Stimulated activated CD8-positive, alpha-beta memory T cell treated with anti-CD3 and anti-CD28 coated beads, Interleukin-12 subunit alpha, Interleukin-12 subunit beta, amount 100 ng/mL, for 1 hour (primary cell): ENCODE data around the gene ZNF366.

Source experiments
- DNase-seq: peaks from one replicate; pipeline ENCODE4 v3.0.0-alpha.2; 2020; ENCODE audit warnings: low read depth

Gene ZNF366, protein sequence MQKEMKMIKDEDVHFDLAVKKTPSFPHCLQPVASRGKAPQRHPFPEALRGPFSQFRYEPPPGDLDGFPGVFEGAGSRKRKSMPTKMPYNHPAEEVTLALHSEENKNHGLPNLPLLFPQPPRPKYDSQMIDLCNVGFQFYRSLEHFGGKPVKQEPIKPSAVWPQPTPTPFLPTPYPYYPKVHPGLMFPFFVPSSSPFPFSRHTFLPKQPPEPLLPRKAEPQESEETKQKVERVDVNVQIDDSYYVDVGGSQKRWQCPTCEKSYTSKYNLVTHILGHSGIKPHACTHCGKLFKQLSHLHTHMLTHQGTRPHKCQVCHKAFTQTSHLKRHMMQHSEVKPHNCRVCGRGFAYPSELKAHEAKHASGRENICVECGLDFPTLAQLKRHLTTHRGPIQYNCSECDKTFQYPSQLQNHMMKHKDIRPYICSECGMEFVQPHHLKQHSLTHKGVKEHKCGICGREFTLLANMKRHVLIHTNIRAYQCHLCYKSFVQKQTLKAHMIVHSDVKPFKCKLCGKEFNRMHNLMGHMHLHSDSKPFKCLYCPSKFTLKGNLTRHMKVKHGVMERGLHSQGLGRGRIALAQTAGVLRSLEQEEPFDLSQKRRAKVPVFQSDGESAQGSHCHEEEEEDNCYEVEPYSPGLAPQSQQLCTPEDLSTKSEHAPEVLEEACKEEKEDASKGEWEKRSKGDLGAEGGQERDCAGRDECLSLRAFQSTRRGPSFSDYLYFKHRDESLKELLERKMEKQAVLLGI

GRCh38 chr5:72507231-72507906 is at the start of gene ZNF366:
ZNF366 (minus strand) TSS chr5:72507410; CDS start chr5:72461496, 45,914 bp downstream.
- no peak for DNase-seq

- DNase-seq, result no peak
Measured at GRCh38 chr5:72556351-72557166, 49.3 kb upstream of the ZNF366 start.

- DNase-seq, result no peak
Measured at GRCh38 chr5:72555871-72556270, 48.7 kb upstream of the ZNF366 start.

- no peak for DNase-seq
Measured at GRCh38 chr5:72554897-72555296, 47.7 kb upstream of the ZNF366 start.

DNA sequence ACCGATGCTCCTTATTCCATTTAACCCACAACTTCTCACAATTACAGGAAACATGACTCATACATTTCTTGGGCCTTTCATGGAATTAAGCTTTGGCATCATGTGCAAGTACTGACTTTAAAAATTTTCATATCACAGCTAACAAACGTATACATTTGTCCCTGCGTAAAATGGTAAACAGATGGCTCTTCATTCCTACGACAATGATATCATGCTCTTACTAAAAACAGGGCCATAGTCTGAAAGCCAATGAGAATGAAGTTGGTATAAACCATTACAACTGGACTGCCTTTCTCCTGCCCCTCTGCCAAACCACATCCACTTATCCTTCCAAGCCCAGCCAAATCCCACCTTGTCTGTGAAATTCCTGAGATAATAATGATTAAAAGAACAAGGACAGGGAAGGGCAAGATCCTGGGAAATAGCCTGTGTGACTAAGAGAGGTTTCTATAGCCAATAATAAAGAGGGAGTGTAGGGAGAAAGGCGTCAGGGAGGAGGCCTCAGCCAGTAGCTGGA is 44.9 kb upstream of the ZNF366 start:
- no peak for DNase-seq

DNA sequence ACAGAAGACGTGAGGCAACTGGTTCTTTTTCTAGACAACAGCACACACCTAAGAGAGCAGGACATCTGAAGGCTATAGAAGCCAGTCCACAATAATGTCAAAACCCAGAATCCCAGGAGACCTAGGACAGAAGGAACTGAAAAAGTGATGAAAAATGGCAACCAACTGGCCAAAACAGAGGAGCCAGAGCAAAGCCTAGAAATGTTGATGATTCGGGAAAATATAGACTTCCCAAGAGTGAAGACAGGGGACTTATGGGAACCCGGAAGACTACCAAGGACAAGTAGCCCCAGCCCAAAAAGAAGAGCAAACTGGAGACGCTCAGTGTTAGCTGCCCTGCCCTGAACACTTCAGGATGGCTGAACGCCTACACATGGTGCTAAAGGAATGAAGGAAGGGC is 43.4 kb upstream of the ZNF366 start:
- no peak for DNase-seq

- no peak for DNase-seq
Measured at GRCh38 chr5:72543811-72544210, 36.6 kb upstream of the ZNF366 start.

DNA sequence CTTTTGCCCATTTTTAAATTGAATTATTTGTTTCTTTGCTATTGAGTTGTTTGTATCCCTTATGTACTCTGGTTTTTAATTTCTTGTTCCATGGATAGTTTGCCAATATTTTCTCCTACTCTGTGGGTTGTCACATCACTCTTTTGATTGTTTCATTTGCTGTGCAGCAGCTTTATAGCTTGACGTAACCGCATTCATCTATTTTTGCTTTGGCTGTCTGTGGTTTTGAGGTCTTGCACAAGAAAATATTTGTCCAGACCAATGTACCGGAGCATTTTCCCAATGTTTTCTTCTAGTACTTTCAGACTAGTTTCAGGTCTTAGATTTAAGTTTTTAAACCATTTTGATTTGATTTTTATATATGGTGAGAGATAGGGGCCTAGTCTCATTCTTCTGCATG is 36.2 kb upstream of the ZNF366 start:
- no peak for DNase-seq

- DNase-seq, result no peak
Measured at GRCh38 chr5:72542695-72543094, 35.5 kb upstream of the ZNF366 start.

- no peak for DNase-seq
Measured at GRCh38 chr5:72541501-72542225, 34.5 kb upstream of the ZNF366 start.

DNA sequence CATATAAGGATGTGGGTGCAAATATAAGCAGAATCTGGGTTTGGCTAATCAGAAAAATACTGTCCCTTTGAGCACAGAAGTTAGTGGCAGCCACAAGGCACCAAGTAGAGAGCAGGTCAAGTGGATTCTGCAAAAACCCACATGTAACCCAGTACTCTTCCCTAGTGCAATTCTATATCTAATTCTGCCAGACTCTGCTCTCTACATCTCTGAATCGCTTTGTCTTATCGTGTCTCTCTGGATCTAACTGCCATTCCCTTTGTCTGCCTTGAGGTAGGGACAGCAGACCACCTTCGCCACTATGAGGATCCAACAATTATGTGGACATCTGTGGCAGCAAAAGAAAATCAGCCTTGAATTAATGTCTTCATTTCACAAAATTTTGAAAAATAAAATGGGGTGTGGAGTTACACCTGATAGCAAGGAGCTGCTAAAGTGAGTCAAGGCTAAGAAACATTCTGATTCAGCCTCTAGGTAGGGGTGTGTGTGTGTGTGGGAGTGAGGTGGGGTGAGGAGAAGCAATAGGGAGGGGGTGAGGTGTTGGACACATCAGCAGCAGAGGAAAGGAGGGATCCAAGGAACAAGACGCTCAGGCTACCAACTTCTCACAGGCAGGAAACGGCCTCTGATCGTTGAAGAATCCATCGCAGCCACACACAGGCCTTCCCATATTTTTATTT is 33.7 kb upstream of the ZNF366 start:
- DNase-seq, result no peak

GRCh38 chr5:72539726-72540125 is 32.5 kb upstream of the ZNF366 start:
- no peak for DNase-seq

DNA sequence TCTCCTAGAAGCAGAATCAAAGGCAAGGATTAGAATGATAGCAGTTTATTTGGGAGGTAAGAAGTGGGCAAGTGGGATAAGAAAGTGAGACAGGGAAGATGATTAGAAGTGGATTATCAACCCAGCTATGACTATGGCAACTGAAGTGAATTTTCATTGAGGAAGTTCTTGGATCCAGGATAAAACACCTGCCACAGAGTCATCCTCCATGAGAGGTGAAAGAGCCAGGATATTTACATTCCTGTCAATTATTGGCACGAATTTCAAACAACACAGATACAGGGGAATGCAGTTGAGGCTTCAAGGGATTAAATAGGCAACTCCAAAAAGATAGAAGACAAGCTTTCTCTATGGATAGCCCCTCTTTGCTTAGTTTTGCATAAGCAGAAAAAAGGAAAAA is 31.8 kb upstream of the ZNF366 start:
- no peak for DNase-seq

GRCh38 chr5:72537166-72537565 is 30.0 kb upstream of the ZNF366 start:
- no peak for DNase-seq

GRCh38 chr5:72531496-72532190 is 24.4 kb upstream of the ZNF366 start:
- DNase-seq, result no peak

DNA sequence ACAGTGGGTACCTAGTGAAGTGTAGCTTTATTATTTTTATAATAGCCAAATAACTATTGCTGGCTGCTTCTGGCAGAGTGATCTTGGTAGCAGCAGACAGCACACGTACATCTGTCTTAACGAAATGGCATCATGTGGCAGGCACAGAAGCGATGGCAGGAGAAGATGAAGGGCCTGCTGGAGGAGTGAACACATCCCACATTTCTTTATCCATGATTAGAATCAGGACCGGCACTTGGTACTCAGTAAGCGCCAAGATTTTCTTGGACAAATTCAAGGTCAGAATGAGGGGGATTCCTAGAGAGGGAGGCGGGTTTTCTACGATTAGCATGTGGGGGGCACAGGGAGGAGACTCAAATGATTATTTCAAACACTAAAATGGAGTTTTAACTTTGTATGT is 23.0 kb upstream of the ZNF366 start:
- DNase-seq, result no peak

GRCh38 chr5:72529383-72529782 is 22.2 kb upstream of the ZNF366 start:
- DNase-seq, result no peak

GRCh38 chr5:72525816-72526215 is 18.6 kb upstream of the ZNF366 start:
- DNase-seq, result no peak

DNA sequence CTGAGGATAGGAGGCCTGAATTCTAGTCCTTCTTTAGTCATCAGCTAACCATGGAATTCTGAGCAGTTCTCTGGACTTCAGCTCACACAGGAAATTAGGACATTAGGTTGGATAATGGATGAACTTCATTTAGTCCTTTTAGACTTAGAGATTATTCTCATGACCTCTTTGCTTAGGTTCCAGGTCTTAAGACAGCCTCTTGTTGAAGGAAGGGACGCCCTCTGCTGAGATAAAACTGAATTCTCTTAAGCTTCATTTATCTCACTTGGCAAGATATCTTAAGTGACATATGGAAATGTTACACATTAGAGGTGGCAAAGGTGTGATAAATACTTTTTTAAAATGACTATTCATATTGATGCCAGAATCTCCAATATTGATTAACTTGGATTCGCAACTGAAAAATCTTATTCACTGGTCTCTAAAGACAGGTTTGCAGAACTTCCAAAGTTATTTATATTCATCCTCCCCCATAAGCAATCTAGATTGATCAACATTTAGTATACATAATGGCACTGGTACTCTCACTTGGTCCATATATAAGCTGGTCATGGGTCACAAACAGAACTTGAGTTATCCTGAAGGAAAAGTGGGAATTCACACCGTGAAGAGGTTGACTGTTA is 16.9 kb upstream of the ZNF366 start:
- no peak for DNase-seq
